Keratinocyte (primary cell): ENCODE measurements around the gene PRAMEF5. TPM values are rescaled to one million over a fixed set of nuclear protein-coding genes. Genes with fewer than 3 reads are reported as not detected.
"Not testable (repeated sequence)": the region's sequence is repeated elsewhere in the genome, so short reads cannot be mapped to it uniquely, and the experiment has no call there.

Experiments
- DNase-seq: peaks from one replicate; pipeline ENCODE4 v3.0.0-alpha.2; 2011; ENCODE audit warnings: low read depth, missing footprints, low spot score
- FAIRE-seq: peaks from 2 replicates; lab custom pipeline; 2011; peaks lifted over from hg19 to GRCh38; lab: Jason Lieb, UNC
- H2AFZ ChIP-seq: 2 replicates; pipeline ENCODE4 v1.6.0; 2012; ENCODE audit warnings: low read length, control low read depth, inconsistent platforms; ENCODE audit not compliant: control insufficient read depth
- H3K27ac ChIP-seq: 2 replicates; pipeline ENCODE4 v1.5.1; 2011; ENCODE audit warnings: low read length; ENCODE audit not compliant: control insufficient read depth, insufficient read depth
- H3K27me3 ChIP-seq: 3 replicates; pipeline ENCODE4 v1.6.0; 2011; ENCODE audit warnings: low read length; ENCODE audit not compliant: control insufficient read depth, insufficient read depth; ENCODE audit errors: extremely low read depth
- H3K36me3 ChIP-seq, 2 experiments: 2 replicates in 1 of 2; 3 replicates in 1 of 2; pipeline ENCODE4 v1.5.1; 2011; ENCODE audit warnings: low read length in 2 of 2, mild to moderate bottlenecking in 1 of 2; ENCODE audit not compliant: control insufficient read depth in 2 of 2, insufficient read depth in 2 of 2; ENCODE audit errors: extremely low read depth in 1 of 2
- H3K4me1 ChIP-seq: 3 replicates; pipeline ENCODE4 v1.5.1; 2011; ENCODE audit warnings: low read length; ENCODE audit not compliant: control insufficient read depth, insufficient read depth; ENCODE audit errors: extremely low read depth
- H3K4me2 ChIP-seq: 3 replicates; pipeline ENCODE4 v1.6.0; 2011; ENCODE audit warnings: low read depth, low read length; ENCODE audit not compliant: control insufficient read depth, insufficient read depth; ENCODE audit errors: extremely low read depth
- H3K4me3 ChIP-seq, 3 experiments: fragments of 200-600 bp in 1 of 3; sonication (generic) in 1 of 3; 2 replicates in 2 of 3; 3 replicates in 1 of 3; pipeline ENCODE4 v1.5.1; 2011 to 2016; ENCODE audit warnings: low read length in 3 of 3, mild to moderate bottlenecking in 3 of 3, control low read depth in 2 of 3, inconsistent platforms in 1 of 3, low read depth in 1 of 3, mixed read lengths in 1 of 3, mixed run types in 1 of 3, moderate library complexity in 1 of 3; ENCODE audit not compliant: control insufficient read depth in 2 of 3, insufficient read depth in 2 of 3; ENCODE audit errors: extremely low read depth in 1 of 3
- H3K79me2 ChIP-seq: 2 replicates; pipeline ENCODE4 v1.6.0; 2012; ENCODE audit warnings: low read length; ENCODE audit not compliant: control insufficient read depth, insufficient read depth
- H3K9ac ChIP-seq: 3 replicates; pipeline ENCODE4 v1.6.0; 2011; ENCODE audit warnings: low read length; ENCODE audit not compliant: control insufficient read depth, insufficient read depth; ENCODE audit errors: extremely low read depth
- H3K9me1 ChIP-seq: 3 replicates; pipeline ENCODE4 v1.6.0; 2011; ENCODE audit warnings: low read length; ENCODE audit not compliant: control insufficient read depth, insufficient read depth; ENCODE audit errors: extremely low read depth
- H3K9me3 ChIP-seq: 2 replicates; pipeline ENCODE4 v1.5.1; 2012; ENCODE audit warnings: low read depth, low read length; ENCODE audit not compliant: control insufficient read depth
- H4K20me1 ChIP-seq: 3 replicates; pipeline ENCODE4 v1.6.0; 2011; ENCODE audit warnings: low read length; ENCODE audit not compliant: control insufficient read depth, insufficient read depth; ENCODE audit errors: extremely low read depth
- EZH2 ChIP-seq: IDR thresholded peaks from one replicate; pipeline ENCODE4 v1.6.1; 2012; ENCODE audit warnings: inconsistent platforms, mild to moderate bottlenecking, low read length, moderate library complexity
- dilution Hi-C: fragments of 300-500 bp; cut with MboI; formaldehyde crosslinking; loops from one replicate; pipeline ENCODE4 v1.7.0; 2020; ENCODE audit warnings: low sequenced_read_pairs; ENCODE audit not compliant: extremely low pct_ligation_motif_present
- polyA plus RNA-seq, 5 experiments: library from polyadenylated mRNA; depleted of rRNA in 3 of 5; stranded (reverse) in 3 of 5; stranded (forward) in 1 of 5; unstranded in 1 of 5; fragments of >200 nt; gene quantifications; 1 replicate in 1 of 5; 2 replicates in 3 of 5; 3 replicates in 1 of 5; pipeline versions ENCODE4 v1.2.1 to v1.2.3, GENCODE V29; 2011 to 2012; ENCODE audit warnings: missing spikeins in 2 of 5, low read depth in 1 of 5, low replicate concordance in 1 of 5
- TF ChIP-seq, protein P1 (sequence below), 3 experiments: IDR thresholded peaks in 1 of 3; conservative IDR thresholded peaks in 1 of 3; optimal IDR thresholded peaks in 1 of 3; 2 replicates in 2 of 3; 3 replicates in 1 of 3; pipeline versions ENCODE3 to v1.5.1; 2011; ENCODE audit warnings: low read length in 3 of 3, mild to moderate bottlenecking in 3 of 3, moderate library complexity in 2 of 3, control low read depth in 1 of 3, inconsistent platforms in 1 of 3; ENCODE audit not compliant: insufficient read depth in 2 of 3; ENCODE audit errors: extremely low read depth in 1 of 3

Gene PRAMEF5
- polyA plus RNA-seq, 1 donor (not counting 4 experiments of a cell fraction or from before 2014, with no cell fraction given) = not detected

DNA sequence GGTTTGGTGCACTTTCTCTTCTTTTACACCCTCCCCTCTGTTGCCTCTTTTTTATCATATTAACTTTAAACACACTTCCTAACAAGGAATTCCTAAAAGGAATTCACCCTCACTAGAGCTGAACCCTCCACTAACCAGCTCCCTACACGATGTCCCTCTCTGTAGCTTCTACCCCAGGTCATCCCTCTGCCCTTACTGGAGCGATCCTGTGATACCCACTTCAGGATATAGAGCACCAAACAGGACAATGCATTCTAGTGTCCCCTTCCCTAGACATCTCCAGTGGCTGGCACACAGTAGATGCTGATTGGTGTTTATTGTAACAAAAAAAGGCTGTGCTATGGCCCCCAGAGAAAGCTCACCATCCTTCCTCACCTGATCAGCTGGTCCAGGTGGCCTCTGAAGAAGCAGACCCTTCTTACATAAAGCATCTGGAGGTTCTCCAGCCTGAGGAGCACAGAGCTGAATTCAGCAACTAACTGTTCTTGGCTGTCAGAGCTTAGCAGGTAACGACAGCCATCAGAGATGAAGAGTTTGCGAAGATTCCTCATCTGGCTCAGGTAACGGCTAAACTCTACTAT, 29.4 kb upstream of the PRAMEF5 start:
- no peak for TF ChIP-seq EZH2
- TF ChIP-seq, protein P1, sequence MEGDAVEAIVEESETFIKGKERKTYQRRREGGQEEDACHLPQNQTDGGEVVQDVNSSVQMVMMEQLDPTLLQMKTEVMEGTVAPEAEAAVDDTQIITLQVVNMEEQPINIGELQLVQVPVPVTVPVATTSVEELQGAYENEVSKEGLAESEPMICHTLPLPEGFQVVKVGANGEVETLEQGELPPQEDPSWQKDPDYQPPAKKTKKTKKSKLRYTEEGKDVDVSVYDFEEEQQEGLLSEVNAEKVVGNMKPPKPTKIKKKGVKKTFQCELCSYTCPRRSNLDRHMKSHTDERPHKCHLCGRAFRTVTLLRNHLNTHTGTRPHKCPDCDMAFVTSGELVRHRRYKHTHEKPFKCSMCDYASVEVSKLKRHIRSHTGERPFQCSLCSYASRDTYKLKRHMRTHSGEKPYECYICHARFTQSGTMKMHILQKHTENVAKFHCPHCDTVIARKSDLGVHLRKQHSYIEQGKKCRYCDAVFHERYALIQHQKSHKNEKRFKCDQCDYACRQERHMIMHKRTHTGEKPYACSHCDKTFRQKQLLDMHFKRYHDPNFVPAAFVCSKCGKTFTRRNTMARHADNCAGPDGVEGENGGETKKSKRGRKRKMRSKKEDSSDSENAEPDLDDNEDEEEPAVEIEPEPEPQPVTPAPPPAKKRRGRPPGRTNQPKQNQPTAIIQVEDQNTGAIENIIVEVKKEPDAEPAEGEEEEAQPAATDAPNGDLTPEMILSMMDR (optimal IDR thresholded peaks at IDR 0.05 in 1 of 3, IDR thresholded peaks at IDR 0.05 in 1 of 3, conservative IDR thresholded peaks at IDR 0.05 in 1 of 3; ENCODE audit: extremely low read depth in 1 of 3, insufficient read depth in 2 of 3, low read length in 3 of 3) = no peak
- no peak for FAIRE-seq
- no peak overlapping the region for H3K4me2 ChIP-seq

DNA sequence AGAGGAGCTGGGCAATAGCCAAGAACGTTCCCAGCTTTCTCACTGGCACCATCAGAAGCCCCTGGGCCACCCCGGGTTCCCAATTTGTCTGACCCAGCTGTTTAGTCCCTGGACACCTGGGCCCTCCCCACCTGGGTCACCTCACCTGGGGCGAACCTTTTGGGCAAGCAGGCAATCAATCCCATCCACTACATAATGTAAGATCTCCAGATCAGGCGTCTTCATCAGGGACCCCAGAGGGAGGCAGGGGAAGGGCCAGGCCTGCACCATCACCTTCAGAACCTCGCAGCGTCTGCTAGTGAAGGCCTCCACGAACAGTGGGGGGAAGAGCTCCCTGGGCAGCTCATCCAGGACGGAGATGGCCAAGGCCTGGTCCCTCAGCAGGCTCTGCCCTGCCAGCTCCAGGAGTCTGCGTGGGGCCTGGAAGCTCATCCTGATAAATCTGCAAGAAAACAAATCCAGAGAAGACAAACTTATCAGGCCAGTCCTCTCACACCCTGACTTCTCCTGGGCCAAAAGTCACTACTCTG, 28.3 kb upstream of the PRAMEF5 start, which contains the start of gene PRAMEF18:
PRAMEF18 (minus strand) TSS at position 480 of the 530 bp plus-strand sequence; CDS start at position 432, 48 bp downstream.
- H3K4me2 ChIP-seq, H3K9me3 ChIP-seq, H3K27me3 ChIP-seq, H3K4me1 ChIP-seq, FAIRE-seq, H3K4me3 ChIP-seq, H2AFZ ChIP-seq, H3K9ac ChIP-seq, H4K20me1 ChIP-seq, H3K79me2 ChIP-seq, DNase-seq, H3K9me1 ChIP-seq, H3K27ac ChIP-seq, H3K36me3 ChIP-seq, dilution Hi-C loops: not testable (repeated sequence)

More for the DNA sequence above, 29.4 kb upstream of the PRAMEF5 start:
- Histone ChIP-seq H2AFZ (no peak overlapping the region), H3K27me3 (no peaks in the 10 kb centered on the region), H3K9me1 (no peaks in the 10 kb centered on the region), H3K9me3 (no peaks in the 10 kb centered on the region), H3K36me3 (no peaks in the 10 kb centered on the region), H3K4me1 (no peaks in the 10 kb centered on the region), H4K20me1 (no peaks in the 10 kb centered on the region), H3K9ac (no peak overlapping the region), H3K4me3 (no peak overlapping the region), H3K27ac (no peak overlapping the region), H3K79me2 (no peaks in the 10 kb centered on the region)
- dilution Hi-C loops = no loop called here
- no peak for DNase-seq

DNA sequence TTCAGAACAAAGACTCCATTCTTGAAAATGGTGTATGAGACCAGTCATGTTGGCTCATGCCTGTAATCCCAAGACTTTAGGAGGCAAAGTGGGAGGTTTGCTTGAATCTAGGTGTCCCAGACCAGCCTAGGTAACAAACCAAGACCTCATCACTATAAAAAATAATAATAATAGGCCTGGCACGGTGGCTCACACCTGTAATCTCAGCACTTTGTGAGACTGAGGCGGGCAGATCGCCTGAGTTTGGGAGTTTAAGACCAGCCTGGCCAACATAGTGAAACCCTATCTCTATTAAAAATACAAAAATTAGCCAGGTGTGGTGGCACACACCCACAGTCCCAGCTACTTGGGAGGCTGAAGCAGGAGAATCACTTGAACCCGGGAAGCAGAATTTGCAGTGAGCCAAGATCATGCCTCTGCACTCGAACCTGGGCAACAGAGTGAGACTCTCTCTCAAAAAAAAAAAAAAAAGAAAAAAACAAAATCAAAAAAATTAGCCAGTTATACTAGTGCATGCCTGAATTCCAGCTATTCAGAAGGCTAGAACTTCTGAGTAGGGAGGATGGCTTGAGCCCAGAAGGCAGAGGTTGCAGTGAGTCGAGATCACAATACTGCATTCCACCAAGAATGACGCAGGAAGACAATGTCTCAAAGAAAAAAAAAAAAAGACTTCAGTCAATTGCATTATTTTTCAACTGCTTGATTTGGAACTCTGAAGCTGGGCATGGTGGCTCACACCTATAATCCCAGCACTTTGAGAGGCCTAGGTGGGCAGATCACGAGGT, 26.5 kb upstream of the PRAMEF5 start:
- H3K4me2 ChIP-seq, H3K27ac ChIP-seq, FAIRE-seq, H3K27me3 ChIP-seq, H3K79me2 ChIP-seq, H3K9ac ChIP-seq, H2AFZ ChIP-seq, H3K9me3 ChIP-seq, H3K4me1 ChIP-seq, H4K20me1 ChIP-seq, DNase-seq, H3K4me3 ChIP-seq, H3K36me3 ChIP-seq, dilution Hi-C loops, H3K9me1 ChIP-seq: not testable (repeated sequence)
